Heart right ventricle (tissue), 16 donors: Measurements from ENCODE around the gene OR52H1. TPM values are rescaled to one million over a fixed set of nuclear protein-coding genes. Genes with fewer than 3 reads are reported as not detected.
"Not testable (repeated sequence)": the region's sequence is repeated elsewhere in the genome, so short reads cannot be mapped to it uniquely, and the experiment has no call there.

Source experiments
- ATAC-seq, 8 donors: fragments of 200-7000 bp; cut with Tn5 transposase; one replicate each; pipeline ENCODE4 v1.9.1; 2020; ENCODE audit warnings: mild to moderate bottlenecking in 8 of 8, moderate library complexity in 8 of 8, moderate number of reproducible peaks in 1 of 8
- DNase-seq, 2 donors: peaks; one replicate each; pipeline ENCODE4 v3.0.0-alpha.2; 2020
- H3K27ac ChIP-seq, 10 donors: fragments of 200-600 bp; sonication (generic) in 2 of 10; one replicate each; pipeline versions ENCODE4 v1.5.0 to v1.8.0; 2020 to 2022; ENCODE audit warnings: mild to moderate bottlenecking in 3 of 10
- H3K27me3 ChIP-seq, 7 donors: fragments of 200-600 bp; one replicate each; pipeline ENCODE4 v1.8.0; 2021 to 2022; ENCODE audit warnings: mild to moderate bottlenecking in 2 of 7
- H3K36me3 ChIP-seq, 9 donors: fragments of 200-600 bp; sonication (generic) in 1 of 9; one replicate each; pipeline versions ENCODE4 v1.5.0 to v1.8.0; 2020 to 2022; ENCODE audit warnings: mild to moderate bottlenecking in 2 of 9
- H3K4me1 ChIP-seq, 9 donors: fragments of 200-600 bp; sonication (generic) in 1 of 9; one replicate each; pipeline versions ENCODE4 v1.5.0 to v1.8.0; 2020 to 2022; ENCODE audit warnings: mild to moderate bottlenecking in 4 of 9
- H3K4me3 ChIP-seq, 10 donors: fragments of 200-600 bp; sonication (generic) in 2 of 10; one replicate each; pipeline versions ENCODE4 v1.5.0 to v1.8.0; 2020 to 2022; ENCODE audit warnings: mild to moderate bottlenecking in 7 of 10, moderate library complexity in 2 of 10
- H3K9me3 ChIP-seq, 11 donors: fragments of 200-600 bp in 10 of 11; sonication (generic) in 2 of 11; one replicate each; pipeline versions ENCODE4 v1.5.0 to v1.8.0; 2013 to 2022; ENCODE audit warnings: mild to moderate bottlenecking in 2 of 11, control low read depth in 1 of 11, moderate library complexity in 1 of 11
- CTCF ChIP-seq, 9 donors: fragments of 200-600 bp; sonication (generic) in 2 of 9; IDR thresholded peaks; one replicate each; pipeline versions ENCODE4 v1.5.0 to v1.8.0; 2021 to 2022; ENCODE audit warnings: antibody characterized with exemption in 9 of 9, mild to moderate bottlenecking in 5 of 9, moderate library complexity in 1 of 9
- WGBS, 2 donors: extraction: QIAGEN DNeasy Blood & Tissue Kit; methylation state at CpG; one replicate each; pipeline ENCODE4 v1.1.7; 2013; ENCODE audit warnings: inconsistent platforms in 1 of 2; 5-methylcytosine and 5-hydroxymethylcytosine counted together
- intact Hi-C, 10 donors: fragments of 100-400 bp; cut with DNase I; formaldehyde crosslinking; loops; one replicate each; pipeline versions ENCODE4 v1.11.1 to v1.14.2; 2022
- polyA plus RNA-seq, 2 donors: library from polyadenylated mRNA; stranded (reverse); fragments of 200-250 nt; gene quantifications; one replicate each; pipeline ENCODE4 v1.2.3, GENCODE V29; 2013
- total RNA-seq, 10 donors: library from RNA; stranded (reverse); fragmentation: NEBNext Ultra II Directional in 3 of 10; extraction: Animal tissue kit (Norgen Biotek cat#: 25700) in 3 of 10; gene quantifications; one replicate each; pipeline versions ENCODE4 v1.2.1 to v1.2.4, GENCODE V29; 2021 to 2023
- donor health status: Arrhythmogenic right ventricular cardiomyopathy.
- donor health status: ischemic (EF 13 %, LVEDD 7.1; RV severe dilation, severe dysfunction).
- donor health status: healthy with polysubstance abuse.
- donor health status: DM: no; HTN: yes; CAD: no.
- donor health status: DM: no; HTN: no; CAD: no.
- donor health status: ischemic (EF 25% LVEDD 6.9; RV normal size, moderate dysfunction).
- donor health status: ischemic (EF 25% LVEDD 5.7; RV mildly dilated, moderate dysfunction).
- donor health status: healthy.
- donor health status: DM: yes; HTN: yes; CAD: no.
- donor health status: Ischemic cardiomyopathy.
- donor health status: ischemic (EF 35%, LVEDD 5.7; RV mildly dilated, moderate dysfunction).
- donor health status: nonischemic (EF 11% LVEDD 7.7; RV severe dilation, severe dysfunction).
- donor health status: DM: yes; HTN: yes; CAD: no.
- donor health status: PGD.
- donor health status: ischemic (EF 29% LVEDD 5.4; RV normal size, mild dysfunction).
- donor health status: nonischemic (EF 23%, LVEDD 6.1; RV moderate dilation, normal function).

OR52H1 gene
- total and polyA plus RNA-seq, 12 donors, result not detected

- H3K4me3 ChIP-seq, result no peak overlapping the region
- H3K9me3 ChIP-seq, result no peaks in the 10 kb centered on the region
- ATAC-seq (no peak), DNase-seq (no peak)
- H3K36me3 ChIP-seq, result no peaks in the 10 kb centered on the region
- no peak for TF ChIP-seq CTCF (IDR thresholded peaks at IDR 0.05)
- H3K27me3 ChIP-seq, result no peaks in the 10 kb centered on the region
- H3K27ac ChIP-seq, result no peak overlapping the region
- H3K4me1 ChIP-seq, result peaks cover 0 to 15% (median 7%) of the 10 kb centered on the region in 9 donors
- intact Hi-C loops, result no loop called here
- WGBS, 2 donors, result 87 to 94% methylated on average over 5 of the region's 5 CpGs
Measured at GRCh38 chr11:5592615-5593014, 44.3 kb upstream of the OR52H1 start.

GRCh38 chr11:5591613-5592012 lies 43.3 kb upstream of the OR52H1 start:
- H3K36me3 ChIP-seq, result no peaks in the 10 kb centered on the region
- 64 to 90% methylated on average over 3 of the region's 3 CpGs for WGBS, 2 donors
- intact Hi-C loops, result no loop called here

GRCh38 chr11:5589906-5590305 lies 41.6 kb upstream of the OR52H1 start:
- H3K27ac ChIP-seq, H3K36me3 ChIP-seq, H3K4me1 ChIP-seq, H3K27me3 ChIP-seq, ATAC-seq, H3K9me3 ChIP-seq, DNase-seq, H3K4me3 ChIP-seq, intact Hi-C loops: not testable (repeated sequence)
- WGBS, 2 donors, result 98 to 99% methylated on average over 31 of the region's 31 CpGs

More at GRCh38 chr11:5591613-5592012, 43.3 kb upstream of the OR52H1 start:
- Histone ChIP-seq H3K4me1 (peaks cover 0 to 5% (median under 1%) of the 10 kb centered on the region in 9 donors), H3K4me3 (no peak overlapping the region), H3K27me3 (no peaks in the 10 kb centered on the region), H3K9me3 (no peaks in the 10 kb centered on the region), H3K27ac (no peak overlapping the region)
- ATAC-seq (no peak), DNase-seq (no peak)
- TF ChIP-seq CTCF (IDR thresholded peaks at IDR 0.05), result no peak

GRCh38 chr11:5584458-5584857 lies 36.1 kb upstream of the OR52H1 start:
- DNase-seq, intact Hi-C loops, H3K27me3 ChIP-seq, H3K4me3 ChIP-seq, ATAC-seq, H3K36me3 ChIP-seq, H3K4me1 ChIP-seq, H3K9me3 ChIP-seq, H3K27ac ChIP-seq: not testable (repeated sequence)
- 90% methylated on average over 5 of the region's 5 CpGs for WGBS, 2 donors

GRCh38 chr11:5581014-5581413 lies 32.7 kb upstream of the OR52H1 start:
- H3K27ac ChIP-seq, result no peak overlapping the region
- no peak for TF ChIP-seq CTCF (IDR thresholded peaks at IDR 0.05)
- no peaks in the 10 kb centered on the region for H3K9me3 ChIP-seq
- H3K4me3 ChIP-seq, result no peak overlapping the region
- no peaks in the 10 kb centered on the region for H3K36me3 ChIP-seq
- intact Hi-C loops, result no loop called here
- H3K27me3 ChIP-seq, result no peaks in the 10 kb centered on the region
- no peak for ATAC-seq
- no peaks in the 10 kb centered on the region for H3K4me1 ChIP-seq
- no peak for DNase-seq
- WGBS, 2 donors, result 86 to 92% methylated on average over 4 of the region's 4 CpGs
